Loucy (cell line): ENCODE data around the gene TRIM41.

Experiments
- H2AFZ ChIP-seq: fragments of 200-600 bp; sonication (generic); 2 replicates; pipeline ENCODE4 v1.6.0; 2016; ENCODE audit warnings: antibody characterized with exemption, mild to moderate bottlenecking, low read length, moderate library complexity
- H3F3A ChIP-seq: fragments of 200-600 bp; 2 replicates; pipeline ENCODE4 v1.6.0; 2016; ENCODE audit warnings: antibody characterized with exemption, low read depth, mild to moderate bottlenecking
- H3K27me3 ChIP-seq: fragments of 200-600 bp; sonication (generic); 2 replicates; pipeline ENCODE4 v1.6.1; 2014; ENCODE audit warnings: low read length, mild to moderate bottlenecking; ENCODE audit not compliant: insufficient read depth, poor library complexity, severe bottlenecking
- H3K36me3 ChIP-seq: fragments of 200-600 bp; sonication (generic); 2 replicates; pipeline ENCODE4 v1.6.1; 2016; ENCODE audit warnings: low read length; ENCODE audit not compliant: insufficient read depth
- H3K4me1 ChIP-seq: fragments of 200-600 bp; sonication (generic); 2 replicates; pipeline ENCODE4 v1.5.1; 2014; ENCODE audit warnings: low read length, mild to moderate bottlenecking; ENCODE audit not compliant: insufficient read depth, poor library complexity, severe bottlenecking
- H3K4me2 ChIP-seq: fragments of 200-600 bp; sonication (generic); 2 replicates; pipeline ENCODE4 v1.6.0; 2014; ENCODE audit warnings: antibody characterized with exemption, low read length, low read depth, mild to moderate bottlenecking; ENCODE audit not compliant: poor library complexity, severe bottlenecking
- H3K4me3 ChIP-seq: fragments of 200-600 bp; sonication (generic); 2 replicates; pipeline ENCODE4 v1.5.1; 2014; ENCODE audit warnings: low read length, mild to moderate bottlenecking, mixed read lengths; ENCODE audit not compliant: poor library complexity, severe bottlenecking
- H3K79me2 ChIP-seq: fragments of 200-600 bp; sonication (generic); 2 replicates; pipeline ENCODE4 v1.6.1; 2014; ENCODE audit warnings: low read length; ENCODE audit not compliant: insufficient read depth
- H3K9ac ChIP-seq: fragments of 200-600 bp; sonication (generic); 2 replicates; pipeline ENCODE4 v1.6.0; 2014; ENCODE audit warnings: mild to moderate bottlenecking, low read depth, low read length, moderate library complexity; ENCODE audit not compliant: poor library complexity, severe bottlenecking
- H3K9me2 ChIP-seq: fragments of 200-600 bp; sonication (generic); replicated peaks from 2 replicates; pipeline ENCODE4 v1.6.1; 2016; ENCODE audit warnings: low read depth, low read length, mixed read lengths
- H3K9me3 ChIP-seq: fragments of 200-600 bp; sonication (generic); 2 replicates; pipeline ENCODE4 v1.6.1; 2014; ENCODE audit warnings: mild to moderate bottlenecking, antibody characterized with exemption, low read length, low read depth; ENCODE audit not compliant: insufficient read depth
- H4K20me1 ChIP-seq: fragments of 200-600 bp; sonication (generic); 2 replicates; pipeline ENCODE4 v1.6.0; 2014; ENCODE audit warnings: antibody characterized with exemption, low read length, mild to moderate bottlenecking; ENCODE audit not compliant: insufficient read depth, poor library complexity, severe bottlenecking
- EZH2phosphoT487 ChIP-seq: fragments of 200-600 bp; IDR thresholded peaks from 2 replicates; pipeline ENCODE4 v1.6.1; 2018; ENCODE audit warnings: antibody characterized with exemption, mild to moderate bottlenecking, moderate library complexity, borderline replicate concordance
- TF ChIP-seq, protein P1 (sequence below): fragments of 200-600 bp; sonication (generic); conservative IDR thresholded peaks from 2 replicates; pipeline ENCODE4 v1.5.1; 2014; ENCODE audit warnings: mild to moderate bottlenecking, antibody characterized with exemption, low read length

TRIM41 gene

DNA sequence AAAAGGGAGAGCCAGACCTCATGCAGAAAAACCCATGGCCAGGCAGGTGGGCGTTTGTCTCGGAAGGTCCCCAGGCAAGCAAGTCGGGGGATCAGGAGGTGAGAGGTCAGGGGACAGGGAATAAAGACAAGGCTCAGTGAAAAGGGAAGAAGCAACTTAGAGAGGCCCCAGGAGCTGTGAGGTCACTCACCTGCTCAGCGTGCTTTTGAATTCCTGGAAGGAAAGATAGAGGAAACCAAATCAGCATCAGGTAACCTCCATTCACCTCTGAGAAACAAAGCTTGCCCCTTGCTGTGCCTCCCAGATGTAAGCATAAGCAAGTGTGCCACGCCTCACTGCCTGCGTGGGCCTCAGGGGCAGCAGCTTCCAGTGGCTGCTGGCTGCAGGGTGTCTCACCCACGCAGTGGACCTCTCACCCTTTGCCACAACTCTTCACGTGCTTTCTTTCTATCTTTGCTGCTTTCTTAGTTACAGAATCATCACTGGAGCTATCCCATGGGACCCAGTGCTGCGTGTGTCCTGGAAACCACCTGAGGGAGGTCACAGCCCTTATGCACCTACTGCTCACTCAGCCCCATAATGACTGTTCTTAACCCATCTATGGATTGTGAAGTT, 24.1 kb upstream of the TRIM41 start:
- Histone ChIP-seq H3K9me3 (no peaks in the 10 kb centered on the region), H3K4me3 (no peak overlapping the region), H3K36me3 (no peaks in the 10 kb centered on the region), H3K9ac (no peak overlapping the region), H3K4me2 (no peak overlapping the region), H3K27me3 (no peaks in the 10 kb centered on the region), H3K9me2 (no peaks in the 10 kb centered on the region), H3K79me2 (no peaks in the 10 kb centered on the region), H4K20me1 (no peaks in the 10 kb centered on the region), H2AFZ (no peak overlapping the region), H3K4me1 (peaks cover 3% of the 10 kb centered on the region), H3F3A (no peaks in the 10 kb centered on the region)
- no peak for TF ChIP-seq EZH2phosphoT487
- TF ChIP-seq, protein P1, sequence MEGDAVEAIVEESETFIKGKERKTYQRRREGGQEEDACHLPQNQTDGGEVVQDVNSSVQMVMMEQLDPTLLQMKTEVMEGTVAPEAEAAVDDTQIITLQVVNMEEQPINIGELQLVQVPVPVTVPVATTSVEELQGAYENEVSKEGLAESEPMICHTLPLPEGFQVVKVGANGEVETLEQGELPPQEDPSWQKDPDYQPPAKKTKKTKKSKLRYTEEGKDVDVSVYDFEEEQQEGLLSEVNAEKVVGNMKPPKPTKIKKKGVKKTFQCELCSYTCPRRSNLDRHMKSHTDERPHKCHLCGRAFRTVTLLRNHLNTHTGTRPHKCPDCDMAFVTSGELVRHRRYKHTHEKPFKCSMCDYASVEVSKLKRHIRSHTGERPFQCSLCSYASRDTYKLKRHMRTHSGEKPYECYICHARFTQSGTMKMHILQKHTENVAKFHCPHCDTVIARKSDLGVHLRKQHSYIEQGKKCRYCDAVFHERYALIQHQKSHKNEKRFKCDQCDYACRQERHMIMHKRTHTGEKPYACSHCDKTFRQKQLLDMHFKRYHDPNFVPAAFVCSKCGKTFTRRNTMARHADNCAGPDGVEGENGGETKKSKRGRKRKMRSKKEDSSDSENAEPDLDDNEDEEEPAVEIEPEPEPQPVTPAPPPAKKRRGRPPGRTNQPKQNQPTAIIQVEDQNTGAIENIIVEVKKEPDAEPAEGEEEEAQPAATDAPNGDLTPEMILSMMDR: no peak

DNA sequence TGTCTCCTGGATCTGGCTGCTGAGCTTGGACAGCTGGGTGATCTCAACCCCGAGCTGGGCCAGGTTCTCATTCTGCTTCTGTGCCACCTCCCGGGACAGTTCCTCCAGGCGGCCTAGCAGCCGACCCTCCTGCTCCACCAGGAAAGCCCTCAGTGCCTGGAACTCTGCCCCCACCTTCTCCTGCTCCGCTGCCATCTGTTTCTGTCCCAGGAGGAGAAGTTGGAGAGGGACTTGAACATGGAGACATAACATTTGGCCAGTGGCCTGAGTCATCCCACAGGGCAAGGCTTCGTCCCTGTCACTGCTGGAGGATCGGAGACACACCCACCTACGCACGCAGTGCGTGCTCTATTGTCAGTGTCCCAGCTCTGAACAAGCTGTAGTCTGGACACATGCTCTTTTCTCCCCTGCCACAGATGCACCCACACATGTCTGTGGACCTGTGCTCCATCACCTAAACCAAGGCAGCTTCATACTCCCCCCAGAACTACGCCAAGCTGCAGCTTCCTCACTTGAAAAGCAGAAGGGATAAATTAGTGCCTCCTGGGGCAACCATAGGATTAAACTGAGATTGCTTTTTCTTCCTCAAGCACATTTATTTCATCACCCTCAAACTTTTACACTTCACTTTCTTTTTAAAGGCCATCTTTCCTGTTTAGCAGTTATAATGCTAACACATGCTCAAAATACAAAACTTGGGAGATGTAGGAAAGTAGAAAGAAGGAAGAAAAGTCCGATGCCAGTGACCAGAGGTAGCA, 23.0 kb upstream of the TRIM41 start:
- Histone ChIP-seq H3K9ac (no peak overlapping the region), H3F3A (no peaks in the 10 kb centered on the region), H3K9me2 (no peaks in the 10 kb centered on the region), H2AFZ (no peak overlapping the region), H3K4me2 (no peak overlapping the region), H3K27me3 (no peaks in the 10 kb centered on the region), H3K79me2 (no peaks in the 10 kb centered on the region), H3K36me3 (no peaks in the 10 kb centered on the region), H3K9me3 (no peaks in the 10 kb centered on the region), H3K4me1 (peaks cover 5% of the 10 kb centered on the region), H4K20me1 (no peaks in the 10 kb centered on the region), H3K4me3 (no peak overlapping the region)
- TF ChIP-seq, protein P1: no peak
- TF ChIP-seq EZH2phosphoT487: no peak

DNA sequence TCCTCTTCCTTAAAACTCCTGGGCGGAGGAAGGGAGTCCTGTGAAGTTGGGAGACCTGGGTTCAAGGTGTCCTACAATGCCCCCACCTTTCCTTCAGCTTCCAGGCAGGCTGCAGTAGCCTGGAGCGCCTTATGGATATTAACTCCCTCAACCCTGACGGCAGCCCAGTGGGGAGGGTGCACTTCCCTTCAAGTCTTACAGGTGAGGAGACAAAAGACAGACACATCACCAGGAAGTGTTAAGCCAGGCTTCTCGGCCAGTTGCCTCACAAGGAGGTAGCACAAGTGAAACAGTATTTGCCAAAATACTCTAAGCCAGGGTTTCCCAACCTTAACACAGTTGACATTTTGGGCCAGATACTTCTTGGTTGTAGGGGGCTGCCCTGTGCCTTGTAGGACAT, 22.3 kb upstream of the TRIM41 start:
- Histone ChIP-seq H4K20me1 (no peaks in the 10 kb centered on the region), H2AFZ (no peak overlapping the region), H3K79me2 (no peaks in the 10 kb centered on the region), H3K36me3 (no peaks in the 10 kb centered on the region), H3K9me3 (no peaks in the 10 kb centered on the region), H3K27me3 (no peaks in the 10 kb centered on the region), H3F3A (no peaks in the 10 kb centered on the region), H3K9ac (no peak overlapping the region), H3K4me3 (no peak overlapping the region), H3K4me1 (peaks cover 5% of the 10 kb centered on the region), H3K4me2 (no peak overlapping the region), H3K9me2 (no peaks in the 10 kb centered on the region)
- no peak for TF ChIP-seq EZH2phosphoT487
- TF ChIP-seq, protein P1: no peak
